WI38 (cell line): ENCODE data around the gene FSD1.
"Not testable (repeated sequence)": the region's sequence is repeated elsewhere in the genome, so short reads cannot be mapped to it uniquely, and the experiment has no call there.

Source experiments
- H3K4me3 ChIP-seq: 2 replicates; pipeline ENCODE4 v1.5.1; 2011; ENCODE audit warnings: low read depth, mild to moderate bottlenecking, control low read depth, low read length
- CTCF ChIP-seq: IDR thresholded peaks from 2 replicates; pipeline ENCODE4 v1.5.1; 2012; ENCODE audit warnings: low read depth, mild to moderate bottlenecking, control low read depth, low read length

FSD1 gene

GRCh38 chr19:4328243-4328990 lies 24.0 kb downstream of the FSD1 start:
- TF ChIP-seq CTCF: no peak
- H3K4me3 ChIP-seq: no peak overlapping the region

GRCh38 chr19:4328991-4329681 lies 24.7 kb downstream of the FSD1 start:
- not testable (repeated sequence) for H3K4me3 ChIP-seq

- no peak overlapping the region for H3K4me3 ChIP-seq
- TF ChIP-seq CTCF: no peak
Measured at GRCh38 chr19:4329858-4330257, 25.5 kb downstream of the FSD1 start.

GRCh38 chr19:4334929-4335570 lies 30.7 kb downstream of the FSD1 start:
- no peak for TF ChIP-seq CTCF
- no peak overlapping the region for H3K4me3 ChIP-seq

GRCh38 chr19:4337906-4338440 lies 33.6 kb downstream of the FSD1 start:
- no peak for TF ChIP-seq CTCF
- peak overlapping the region; percentile 35 for H3K4me3 ChIP-seq

- peak within 1 kb of the TSS; percentile 35 for H3K4me3 ChIP-seq
- no peak for TF ChIP-seq CTCF
Measured at GRCh38 chr19:4338441-4339355, 34.3 kb downstream of the FSD1 start, which contains the start of gene STAP2. TSS of gene STAP2 (minus strand) at chr19:4338827. CDS start at chr19:4338753, 74 bp downstream.

GRCh38 chr19:4342314-4342614 lies 37.9 kb downstream of the FSD1 start:
- no peak for TF ChIP-seq CTCF
- peak overlapping the region; percentile 69 for H3K4me3 ChIP-seq
